GM21526 (cell line): Measurements from ENCODE around the gene KCNQ1.

ENCODE experiments used
- ATAC-seq: cut with Tn5 transposase; IDR thresholded peaks from one replicate; pipeline ENCODE4 v1.9.1; 2021; ENCODE audit warnings: moderate library complexity; ENCODE audit not compliant: unreplicated experiment, low FRiP score

The KCNQ1 gene

DNA sequence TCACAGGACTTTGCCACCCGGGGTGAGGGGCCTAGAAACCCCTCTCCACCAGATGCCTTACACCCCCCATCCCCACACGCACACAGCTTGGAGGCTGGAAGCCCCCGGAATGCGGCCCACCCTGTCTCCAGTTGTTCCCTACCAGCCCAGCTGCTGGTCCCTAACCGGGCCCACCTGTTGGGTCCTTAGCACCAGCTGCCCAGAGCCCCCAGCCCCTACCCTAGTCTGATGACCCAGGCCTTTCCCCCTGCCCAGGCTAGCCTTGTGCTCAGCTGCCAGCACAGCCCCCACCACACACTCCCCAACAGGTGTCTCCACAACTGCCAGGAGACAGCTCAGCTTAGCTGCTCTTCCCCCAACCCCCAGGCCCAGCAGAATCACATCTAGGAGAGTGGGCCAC lies 373.7 kb downstream of the KCNQ1 start:
- no peak for ATAC-seq

DNA sequence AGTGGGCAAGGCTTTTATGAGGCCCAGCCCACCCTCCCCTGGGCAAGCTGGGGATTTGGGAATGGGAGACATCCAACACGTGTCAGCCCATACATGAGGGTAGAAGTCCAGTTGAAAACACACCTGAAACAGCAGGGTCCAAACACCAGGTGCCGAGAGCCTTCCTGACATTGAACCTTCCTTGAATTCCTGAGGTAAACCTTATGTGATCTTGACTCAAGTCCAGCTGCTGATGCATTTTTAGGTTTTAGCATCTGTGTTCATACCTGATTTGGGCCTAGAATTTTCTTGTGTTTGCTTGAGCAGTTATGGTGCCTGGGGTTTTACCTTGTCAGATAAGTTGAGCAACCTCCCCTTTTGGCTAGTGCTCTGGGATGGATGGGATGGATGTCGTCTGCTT lies 374.5 kb downstream of the KCNQ1 start:
- ATAC-seq = no peak

DNA sequence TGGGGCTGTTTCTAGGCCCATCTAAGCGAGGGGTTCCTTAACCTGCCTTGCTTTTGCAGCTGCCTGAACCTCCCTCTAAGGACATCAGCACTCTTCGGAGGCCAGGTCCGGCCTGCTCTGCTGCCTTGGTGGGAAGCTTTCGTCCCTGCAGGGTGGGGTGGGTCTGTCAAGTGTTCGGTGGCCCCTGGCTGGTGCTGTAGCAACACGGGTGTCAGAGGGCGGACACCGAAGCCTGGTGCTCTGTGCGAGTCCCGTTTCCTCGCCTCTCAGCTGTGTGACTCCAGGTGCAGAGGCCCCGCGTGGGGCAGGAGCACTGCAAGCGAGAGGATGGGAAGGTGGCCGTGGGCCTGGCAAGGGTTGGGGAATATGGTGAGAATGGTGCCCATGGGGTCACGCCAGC lies 376.2 kb downstream of the KCNQ1 start:
- no peak for ATAC-seq

DNA sequence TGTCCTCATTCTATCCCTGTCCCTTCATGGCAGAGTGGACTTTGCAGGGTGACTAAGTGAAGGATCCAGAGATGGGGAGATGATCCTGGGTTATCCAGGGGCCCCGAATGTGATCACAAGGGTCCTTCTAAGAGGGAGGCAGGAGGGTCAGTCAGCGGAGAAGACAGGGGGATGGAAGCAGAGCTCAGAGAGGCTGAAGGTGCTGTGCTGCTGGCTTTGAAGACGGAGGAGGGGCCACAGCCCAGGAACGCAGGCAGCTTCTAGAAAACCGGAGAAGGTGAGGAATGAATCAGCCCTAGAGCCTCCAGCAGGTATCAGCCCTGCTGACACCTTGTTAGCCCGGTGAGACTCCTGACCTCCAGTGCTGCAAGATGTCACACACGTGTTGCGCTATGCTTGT lies 377.1 kb downstream of the KCNQ1 start:
- no peak for ATAC-seq

DNA sequence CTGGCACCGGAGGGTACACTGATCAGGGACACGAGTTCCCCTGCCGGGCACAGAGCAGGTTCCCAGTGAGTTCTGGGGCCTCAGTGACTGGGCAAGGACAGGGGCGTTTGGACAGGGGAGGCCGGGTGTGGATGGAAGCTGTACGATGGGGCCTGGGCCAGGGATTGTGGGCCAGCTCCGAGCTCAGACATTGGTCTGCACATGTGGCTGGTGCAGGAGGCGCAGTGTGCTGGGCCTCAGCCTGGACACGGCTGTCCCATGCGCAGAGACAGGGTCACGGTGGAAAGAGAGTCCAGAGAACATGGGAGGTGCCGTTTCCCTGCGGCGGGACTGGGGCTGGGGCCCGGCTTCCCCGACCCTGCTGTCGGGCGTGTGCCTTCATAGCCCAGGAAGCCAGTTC lies 380.0 kb downstream of the KCNQ1 start:
- ATAC-seq = no peak

DNA sequence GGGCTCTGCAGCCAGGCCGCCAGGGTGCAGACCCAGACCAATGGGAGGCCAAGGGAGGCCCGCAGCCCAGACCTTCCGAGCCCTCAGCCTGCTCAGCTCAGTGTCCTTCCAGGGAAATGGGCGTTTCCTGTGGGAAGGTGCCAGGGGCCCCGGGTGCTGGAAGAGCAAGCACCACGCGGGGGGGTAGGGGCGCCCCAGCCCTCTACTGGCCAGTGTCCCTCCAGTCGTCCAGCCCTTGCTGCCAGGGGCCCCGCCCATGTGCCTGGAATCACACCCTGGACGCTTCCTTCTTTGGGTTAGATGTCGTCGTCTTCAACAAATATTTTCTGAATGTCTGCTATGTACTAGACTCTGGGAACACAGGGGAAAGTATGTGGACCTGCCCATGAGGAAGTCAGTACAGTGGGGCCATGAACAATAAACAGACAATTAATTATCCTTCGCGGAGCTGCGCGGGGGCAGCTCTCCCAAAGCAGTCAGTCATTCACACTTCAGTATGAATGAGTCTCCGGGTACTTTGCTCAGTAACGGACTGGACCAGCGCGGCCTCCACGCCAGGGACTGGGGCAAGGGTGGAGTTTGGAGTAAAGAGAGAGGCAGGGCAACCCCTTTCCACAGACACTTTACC lies 380.6 kb downstream of the KCNQ1 start:
- no peak for ATAC-seq

DNA sequence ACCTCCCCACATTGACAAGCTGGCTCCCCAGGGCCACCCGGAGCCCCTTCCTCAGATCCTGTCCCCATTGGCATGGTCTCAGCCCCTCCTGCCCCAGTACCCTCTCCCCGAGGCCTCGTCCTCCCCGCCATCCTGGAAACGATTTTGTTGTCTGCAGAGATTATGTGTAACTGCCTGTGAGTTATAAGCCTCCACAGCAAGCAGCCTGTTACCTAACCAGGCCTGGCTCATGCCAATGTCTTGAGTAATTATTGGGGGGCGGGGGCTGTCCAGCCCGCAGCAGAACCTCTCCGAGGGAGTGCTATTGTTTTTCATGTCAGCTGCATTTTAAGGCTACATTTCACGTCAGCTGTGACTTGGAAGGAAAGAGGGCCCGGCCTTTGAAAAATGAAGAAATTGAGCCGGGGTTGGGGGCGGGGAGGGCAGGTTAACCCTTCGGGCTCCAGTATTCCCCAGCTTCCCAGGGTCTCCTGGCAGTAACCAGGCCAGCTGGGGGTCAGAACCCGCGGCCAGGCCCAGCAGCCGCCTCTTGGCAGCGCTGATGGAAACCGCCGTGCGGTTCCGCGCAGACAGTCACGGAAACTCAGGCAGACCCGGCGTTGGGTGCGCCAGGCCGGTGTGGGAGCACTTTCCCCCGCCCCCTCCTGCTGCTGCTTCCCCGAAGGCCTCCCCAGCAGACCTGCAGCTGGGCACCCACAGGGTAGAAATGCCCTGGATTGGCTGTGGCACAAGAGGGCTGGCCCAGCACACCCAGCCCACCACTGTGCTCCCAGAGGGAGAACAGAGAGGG lies 381.3 kb downstream of the KCNQ1 start:
- no peak for ATAC-seq

DNA sequence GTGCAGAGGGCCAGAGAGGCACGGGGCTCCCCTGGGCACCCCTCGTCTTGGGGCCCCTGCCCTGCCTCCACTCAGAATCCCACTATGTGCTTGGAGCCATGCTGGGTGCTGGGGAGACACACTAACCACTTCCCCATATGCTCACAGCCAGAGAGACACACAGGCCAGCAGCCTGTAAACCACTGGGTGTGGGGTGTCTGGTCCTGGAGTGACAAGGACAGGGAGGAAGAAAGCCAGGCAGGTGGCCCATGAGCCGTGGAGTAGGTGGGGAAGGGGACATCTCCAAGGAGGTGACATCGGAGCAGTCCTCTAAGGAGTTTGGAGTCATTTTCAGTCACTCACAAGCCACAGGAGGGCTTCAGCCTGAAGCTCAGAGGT lies 381.9 kb downstream of the KCNQ1 start:
- ATAC-seq = no peak

DNA sequence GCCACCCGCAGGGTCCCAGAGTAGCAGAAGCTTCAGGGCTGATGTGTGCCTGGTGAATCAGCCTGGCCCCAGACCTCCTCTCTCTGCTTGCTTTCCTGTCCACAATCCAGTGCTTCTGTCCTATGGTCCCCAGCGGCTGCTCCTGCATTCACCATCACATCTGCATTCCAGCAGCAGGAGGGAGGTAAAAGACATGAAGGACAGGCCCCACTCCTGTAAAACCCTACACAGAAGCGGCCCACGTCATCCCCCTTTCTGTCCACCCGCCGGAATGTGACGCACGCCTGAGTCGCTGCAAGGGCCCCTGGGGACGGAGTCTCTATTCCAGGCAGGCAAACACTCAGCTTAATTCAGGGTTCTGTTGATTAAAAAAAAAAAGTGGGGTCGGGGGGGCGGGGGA lies 382.4 kb downstream of the KCNQ1 start:
- no peak for ATAC-seq

DNA sequence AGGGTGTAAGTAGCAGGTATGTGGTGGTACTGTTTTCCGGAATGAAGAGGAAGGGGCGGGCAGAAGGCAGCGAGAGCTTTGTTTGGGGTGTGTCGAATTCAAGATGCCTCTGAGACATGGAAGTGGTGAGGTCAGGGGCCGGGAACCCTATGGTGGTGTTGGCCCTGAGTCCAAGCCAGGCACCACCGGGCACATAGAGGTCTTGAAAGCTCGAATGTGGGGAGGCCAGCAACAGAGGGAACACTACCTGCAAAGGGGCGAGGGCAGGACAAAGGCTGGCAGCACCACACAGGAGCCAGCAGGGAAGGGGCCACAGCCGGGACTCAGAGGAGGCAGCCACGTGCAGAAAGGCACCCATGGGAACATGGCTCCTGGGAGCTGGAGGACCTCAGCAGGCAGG lies 383.0 kb downstream of the KCNQ1 start:
- no peak for ATAC-seq

DNA sequence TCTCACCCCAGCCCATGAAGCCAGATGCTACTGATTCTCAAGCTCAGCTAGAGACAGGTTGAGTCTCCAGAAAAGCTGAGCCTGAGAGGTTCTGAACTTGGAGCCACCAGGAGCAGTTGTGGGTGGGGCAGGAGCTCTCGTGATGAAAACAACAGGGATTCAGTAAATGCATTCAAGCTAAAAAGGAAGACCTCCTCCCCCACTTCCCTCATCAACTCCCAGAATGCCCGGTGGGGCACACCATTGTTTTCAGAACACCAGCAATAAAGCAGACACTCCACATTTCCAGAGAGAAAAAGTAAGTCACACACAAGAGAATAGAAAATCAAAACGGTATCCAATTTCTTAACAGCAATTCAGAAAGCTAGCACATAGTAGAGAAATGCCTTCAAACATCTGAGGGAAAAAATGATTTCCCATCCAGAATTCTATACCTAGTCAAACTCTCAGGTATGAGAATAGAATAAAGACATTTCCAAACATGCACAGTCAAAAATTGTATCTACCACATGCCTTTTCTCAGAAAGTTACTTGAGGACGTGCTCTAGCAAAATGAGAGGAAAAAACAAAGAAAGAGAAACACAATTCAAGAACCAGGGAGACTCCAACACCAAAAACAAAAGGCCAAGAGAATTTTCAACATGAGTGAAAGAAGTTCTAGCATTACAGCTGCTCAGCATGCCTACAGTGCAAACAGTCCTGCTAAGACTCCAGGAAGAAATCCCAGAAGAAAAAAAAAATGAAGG lies 383.9 kb downstream of the KCNQ1 start:
- no peak for ATAC-seq

DNA sequence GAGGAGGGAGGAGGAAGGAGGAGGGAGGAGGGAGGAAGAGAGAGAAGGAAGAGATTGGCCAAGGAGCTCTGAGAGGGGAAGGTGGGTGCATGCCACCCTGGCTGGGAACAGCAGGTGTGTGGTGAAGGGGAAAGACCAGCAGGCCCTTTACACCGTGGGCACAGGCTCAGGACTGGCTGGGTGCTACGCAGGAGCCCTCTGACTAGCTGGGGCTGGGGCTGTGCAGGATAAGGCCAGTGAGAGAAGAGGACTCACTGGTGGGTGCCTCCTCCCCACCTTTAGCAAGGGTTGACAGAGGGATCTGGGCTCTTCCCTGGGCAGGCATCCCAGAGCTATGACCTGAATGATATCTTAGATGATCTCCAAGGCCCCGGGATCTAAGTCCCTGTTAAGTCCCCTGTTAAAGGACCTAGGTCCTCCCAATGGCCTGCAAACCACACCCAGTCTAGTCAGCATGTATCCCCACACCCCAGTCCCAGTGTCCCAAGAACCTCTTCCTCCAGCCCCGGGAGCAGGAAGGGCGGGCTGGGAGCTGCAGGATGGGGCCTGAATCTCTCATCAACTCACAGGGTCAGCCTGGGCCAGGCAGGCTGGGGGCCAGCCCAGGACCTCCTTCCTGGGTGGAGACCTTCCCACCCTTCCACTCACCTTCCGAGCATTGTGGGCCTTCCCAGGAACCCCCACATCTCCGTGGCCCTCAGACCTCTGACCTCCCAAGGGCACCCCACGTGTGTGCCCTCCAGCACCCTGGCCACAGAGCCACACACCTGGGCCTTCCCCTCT lies 385.4 kb downstream of the KCNQ1 start:
- ATAC-seq = no peak

DNA sequence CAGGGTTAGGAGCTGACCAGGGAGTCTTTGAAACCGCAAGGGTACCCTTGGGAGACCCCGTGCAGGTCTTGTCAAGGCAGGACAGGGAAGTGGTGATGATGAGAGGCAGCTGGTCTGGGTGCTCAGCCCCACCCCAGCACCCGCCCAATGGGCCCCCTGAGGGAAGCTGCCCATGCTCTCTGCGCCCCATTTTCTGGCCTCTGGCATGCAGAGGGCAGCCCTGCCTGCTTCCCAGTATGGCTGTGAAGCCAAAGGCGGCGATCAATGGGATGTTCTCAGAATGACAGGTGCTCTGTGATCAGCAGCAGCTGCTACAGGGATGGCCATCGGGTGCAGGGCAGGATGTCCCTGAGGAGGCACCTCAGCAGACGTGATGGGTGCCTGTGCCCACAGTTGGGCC lies 386.1 kb downstream of the KCNQ1 start:
- no peak for ATAC-seq

DNA sequence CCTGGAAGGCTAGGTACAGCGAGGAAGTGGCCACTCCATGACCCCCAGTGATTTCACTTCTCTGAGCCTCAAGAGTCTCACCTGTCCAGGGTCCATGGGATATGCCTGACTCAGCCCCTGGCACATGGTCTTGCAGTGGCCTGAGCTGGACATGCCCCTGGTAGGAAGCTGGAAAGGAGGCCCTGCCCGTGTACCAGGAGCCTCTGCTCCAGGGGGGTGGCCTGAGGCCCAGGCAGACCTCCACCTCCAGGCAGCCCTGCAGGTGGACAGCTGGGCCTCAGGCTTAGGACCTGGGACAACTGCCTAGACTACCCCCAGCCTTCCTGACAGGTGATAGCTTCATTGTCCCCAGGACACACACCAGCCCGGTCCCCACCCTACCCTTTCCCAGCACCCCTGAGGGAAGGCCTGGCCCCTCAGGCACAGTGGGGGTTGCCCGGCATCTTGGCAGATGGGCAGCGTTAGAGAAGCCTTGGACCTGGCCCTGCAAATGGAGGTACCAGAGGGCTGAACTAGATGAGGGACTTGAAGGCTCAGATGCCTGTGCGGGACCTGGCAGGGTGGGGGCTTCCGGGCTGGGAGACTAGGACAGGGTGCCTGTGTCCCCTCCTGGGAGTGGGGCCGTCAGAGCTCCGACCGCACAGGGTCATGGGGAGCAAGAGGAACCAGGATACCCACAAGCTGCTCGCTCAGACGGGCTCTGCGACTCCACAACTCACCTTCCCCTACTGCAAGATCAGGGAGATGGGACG lies 387.1 kb downstream of the KCNQ1 start:
- ATAC-seq = no peak

DNA sequence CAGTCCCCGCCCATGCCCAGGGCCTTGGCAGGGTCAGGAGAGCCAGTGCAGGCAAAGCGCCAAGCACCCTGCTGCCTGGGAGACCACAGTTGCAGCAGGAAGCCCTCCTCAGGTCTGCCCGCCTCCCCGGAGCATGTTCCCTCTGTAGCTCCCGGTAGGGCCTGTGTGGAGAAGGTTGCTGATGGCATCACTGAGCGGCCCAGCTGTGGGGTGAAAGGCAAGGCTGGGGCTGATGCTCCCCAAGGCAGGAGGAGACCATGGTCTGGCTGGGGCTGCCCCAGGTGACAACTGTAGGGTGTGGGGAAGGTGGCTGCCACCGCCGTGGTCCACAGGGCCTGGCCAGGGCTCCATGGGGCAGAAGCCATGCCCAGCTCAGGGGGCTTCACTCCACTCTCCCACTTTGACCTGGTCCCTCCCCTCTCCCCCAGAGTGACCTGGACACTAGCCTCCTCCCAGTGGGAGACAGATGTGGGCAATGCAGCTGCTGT lies 387.8 kb downstream of the KCNQ1 start:
- ATAC-seq = no peak

DNA sequence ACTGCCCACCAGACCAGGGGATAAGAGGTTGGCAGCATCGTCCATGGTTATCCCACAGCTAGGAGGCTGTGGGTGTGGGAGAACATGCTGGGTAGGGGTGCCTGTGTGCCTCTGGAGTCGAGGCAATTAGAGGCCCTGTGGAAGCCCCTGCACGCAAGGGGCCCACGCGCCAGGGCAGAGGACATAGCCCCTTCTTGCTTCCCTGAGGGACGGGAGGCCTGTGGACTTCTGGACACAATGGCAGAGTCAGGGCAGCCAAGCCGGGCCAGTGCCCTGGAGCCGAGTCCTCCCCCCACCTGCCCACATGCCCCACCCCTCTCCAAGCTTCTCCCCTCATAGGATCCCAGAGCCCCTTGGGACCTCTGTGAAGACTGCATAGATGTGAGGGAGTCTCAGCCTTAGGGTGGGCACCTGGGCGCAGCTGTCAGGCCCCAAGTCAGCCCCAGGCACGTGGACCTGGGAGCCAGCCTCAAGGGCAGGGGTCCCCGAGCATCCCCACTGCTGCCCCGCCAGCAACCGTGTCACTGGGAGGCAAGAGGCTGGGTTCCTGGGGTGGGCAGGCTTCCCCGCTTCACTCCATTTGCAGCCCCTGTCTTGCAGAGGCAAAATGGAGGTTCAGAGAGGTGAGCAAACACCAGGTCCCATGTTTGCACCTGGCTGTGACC lies 388.4 kb downstream of the KCNQ1 start:
- ATAC-seq = no peak

DNA sequence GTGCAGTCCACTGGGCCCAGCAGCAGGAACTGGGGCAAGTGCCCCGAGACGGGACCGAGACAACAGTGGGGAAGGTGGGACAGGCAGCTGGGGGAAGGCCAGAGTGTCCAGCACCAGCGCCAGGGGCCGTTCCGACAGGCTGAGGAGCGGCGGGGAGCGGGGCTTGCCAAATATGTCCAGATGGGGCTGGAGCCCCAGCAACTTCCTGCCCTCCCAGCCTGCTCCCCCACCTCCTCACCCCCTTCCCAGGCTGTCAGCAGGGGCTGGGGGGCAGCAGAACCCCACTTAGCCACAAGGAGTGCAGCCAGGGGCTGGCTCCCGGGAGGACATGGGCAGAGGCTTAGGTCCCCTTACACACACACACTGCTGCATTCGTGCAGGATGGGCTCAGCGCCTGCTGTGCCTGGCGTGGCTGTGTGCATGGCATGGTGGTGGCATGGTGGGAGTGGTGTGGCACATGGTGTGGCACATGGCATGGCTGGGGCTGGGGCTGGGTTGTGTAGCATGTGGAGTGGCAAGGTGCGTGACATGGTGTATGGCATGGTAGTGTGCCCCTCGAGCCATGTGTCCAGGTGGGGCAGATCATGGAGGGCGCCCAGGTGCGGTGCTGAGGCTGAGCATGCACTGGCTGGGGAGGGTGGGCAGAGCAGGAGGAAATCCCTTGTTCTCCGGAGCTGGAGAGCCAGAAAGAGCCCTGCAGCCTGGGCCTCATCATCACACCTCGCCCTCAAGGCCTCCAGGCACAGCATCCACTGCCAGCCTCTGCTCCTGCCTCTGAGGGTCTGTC lies 389.1 kb downstream of the KCNQ1 start:
- ATAC-seq = no peak

DNA sequence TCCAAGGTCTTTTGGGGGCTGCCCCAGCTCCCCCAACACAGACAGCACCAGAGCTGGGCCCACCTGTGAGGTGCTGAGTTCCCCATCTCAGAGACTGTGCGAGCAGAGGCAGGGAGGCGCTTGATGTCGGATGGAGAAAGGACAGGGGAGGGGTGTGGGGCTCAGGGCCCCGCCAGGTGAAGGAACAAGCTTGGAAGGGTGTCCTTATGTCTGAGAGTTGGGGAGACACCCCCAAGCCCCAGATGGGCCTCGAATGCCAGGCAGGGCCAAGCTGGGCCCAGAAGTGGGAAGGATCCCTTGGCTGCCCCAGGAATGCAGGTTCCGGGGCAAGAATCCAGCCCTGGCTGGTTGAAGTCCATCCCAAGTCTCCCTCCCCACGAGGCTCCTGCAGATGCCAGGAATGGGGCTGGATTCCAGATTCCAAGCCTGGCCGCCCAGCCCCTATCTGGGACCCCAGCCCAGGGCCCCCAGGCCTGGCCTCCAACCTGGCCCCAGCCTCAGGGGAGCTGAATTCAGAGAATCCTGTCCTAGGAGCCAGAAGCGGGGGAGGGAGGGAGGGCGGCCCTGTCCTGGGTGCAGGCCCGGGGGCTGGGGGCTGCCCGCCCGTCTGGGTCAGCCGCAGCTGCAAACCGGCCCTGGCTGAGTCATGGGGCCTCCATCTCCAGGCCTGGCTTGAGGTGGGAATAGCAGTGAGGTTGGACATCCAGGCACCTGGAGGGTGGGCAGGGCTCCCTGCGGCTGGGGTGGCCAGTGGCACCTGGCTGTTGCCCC lies 389.9 kb downstream of the KCNQ1 start:
- no peak for ATAC-seq
